ENCODE data around the gene TPM3. TPM values are rescaled to one million over a fixed set of nuclear protein-coding genes. Genes with fewer than 3 reads are reported as not detected.

TPM3 gene
- total and polyA plus RNA-seq, 2 of the 8 experiments (the other 6 are each of a cell fraction or from before 2014, with no cell fraction given): 278 to 572 TPM

- H2AK5ac ChIP-seq (ENCODE audit: low read depth, low read length): no peak overlapping the region
- H3K14ac ChIP-seq (ENCODE audit: insufficient read length): no peak overlapping the region
- peak overlapping the region; percentile 4 for H4K8ac ChIP-seq (ENCODE audit: extremely low read depth, insufficient read depth, low read length)
- H4K20me1 ChIP-seq (replicated peaks in 1 of 2; ENCODE audit: control insufficient read depth in 1 of 2, insufficient read depth in 2 of 2, low read length in 2 of 2): peaks cover 23 to 31% of the 10 kb centered on the region in 2 experiments
- H3K4me2 ChIP-seq (ENCODE audit: insufficient read depth in 1 of 2, low read depth in 2 of 2, low read length in 2 of 2): peak overlapping the region; percentile 83 to 90
- H2BK5ac ChIP-seq (ENCODE audit: low read depth, low read length): peak overlapping the region; percentile 76
- peak overlapping the region; percentile 88; the same call in 1 of the 2 replicates for H3K18ac ChIP-seq (ENCODE audit: extremely low read depth, low read length)
- H4K91ac ChIP-seq (replicated peaks; ENCODE audit: insufficient read length, low read length): peak overlapping the region; percentile 79
- H2BK120ac ChIP-seq (replicated peaks; ENCODE audit: low read depth, low read length): no peak overlapping the region
- ChIA-PET CTCF (ENCODE audit: partially characterized antibody) (interaction anchor here (0.6 to 1.7 kb wide), 4 partner anchors 31 to 120 kb away, joined by 3 to 5 read pairs (median 4); no protein-coding TSS in a partner anchor), POLR2A (ENCODE audit: partially characterized antibody) (interaction anchor here (0.7 to 11.3 kb wide), 19 partner anchors 10 to 261 kb away, joined by 3 to 107 read pairs (median 4); partner anchors contain the start of genes ATP8B2, HAX1, NUP210L and RPS27)
- H3K4ac ChIP-seq (replicated peaks; ENCODE audit: insufficient read length, low read depth, low read length): peak overlapping the region; percentile 57
- DNase-seq (ENCODE audit: low read depth in 1 of 2, low spot score in 2 of 2) (peak; percentile 27 to 68), FAIRE-seq (no peak)
- peaks cover 0 to 9% (median 3%) of the 10 kb centered on the region in 4 experiments; a peak in 4 of 8 replicates for H3K36me3 ChIP-seq (ENCODE audit: control insufficient read depth in 2 of 4, insufficient read depth in 4 of 4, low read length in 3 of 4)
- H2BK12ac ChIP-seq (ENCODE audit: low read depth, low read length): no peak overlapping the region
- H3K23me2 ChIP-seq (ENCODE audit: low read depth, low read length): peaks cover 7% of the 10 kb centered on the region; the same call in 1 of the 2 replicates
- peak overlapping the region; percentile 72 to 93 (median 86) for H3K9ac ChIP-seq (replicated peaks in 1 of 4; ENCODE audit: extremely low read depth in 1 of 4, low read depth in 3 of 4, low read length in 3 of 4)
- peaks cover 16 to 29% (median 23%) of the 10 kb centered on the region in 4 experiments; a peak in 6 of 7 replicates for H3K4me1 ChIP-seq (replicated peaks in 1 of 4; ENCODE audit: control insufficient read depth in 3 of 4, insufficient read depth in 4 of 4, low read length in 3 of 4)
- H3K9me3 ChIP-seq (ENCODE audit: insufficient read depth in 2 of 2, low read depth in 1 of 2, low read length in 1 of 2): no peaks in the 10 kb centered on the region
- H2BK20ac ChIP-seq (ENCODE audit: low read length): no peak overlapping the region
- H2AFZ ChIP-seq (ENCODE audit: low read length): no peak overlapping the region
- peaks cover 49 to 55% of the 10 kb centered on the region in 2 experiments for H3K79me2 ChIP-seq (ENCODE audit: control insufficient read depth in 1 of 2, insufficient read depth in 2 of 2, low read length in 2 of 2)
- 2% methylated on average over 27 of the region's 35 CpGs; no CpG with 5 or more reads in 1 of the 2 experiments for WGBS, 2 experiments (ENCODE audit: extremely low coverage in 1 of 2, insufficient coverage in 1 of 2, insufficient read length in 1 of 2, insufficient replicate concordance in 2 of 2, low coverage in 1 of 2, low lambda C conversion rate in 2 of 2, missing lambda C conversion rate in 1 of 2)
- no peak overlapping the region for H3K23ac ChIP-seq (ENCODE audit: insufficient read length)
- H3K27me3 ChIP-seq (replicated peaks in 1 of 4; ENCODE audit: control insufficient read depth in 3 of 4, extremely low read depth in 1 of 4, insufficient read depth in 3 of 4, low read length in 3 of 4): no peaks in the 10 kb centered on the region
- H4K5ac ChIP-seq (ENCODE audit: insufficient read length, low read depth, low read length): peak overlapping the region; percentile 38
- peaks cover 16% of the 10 kb centered on the region for H3K79me1 ChIP-seq (ENCODE audit: low read depth, low read length)
- H3K56ac ChIP-seq (replicated peaks; ENCODE audit: insufficient read length, low read depth, low read length): no peak overlapping the region
- peak overlapping the region; percentile 80 for H3K27ac ChIP-seq (ENCODE audit: low read depth, low read length)
- no peak overlapping the region for H2BK15ac ChIP-seq (ENCODE audit: low read length)
- H3K4me3 ChIP-seq (ENCODE audit: extremely low read depth in 1 of 4, insufficient read depth in 2 of 4, low read depth in 3 of 4, low read length in 4 of 4): peak overlapping the region; percentile 87 to 97 (median 96)
- TF ChIP-seq MAFK (IDR thresholded peaks at IDR 0.05; ENCODE audit: low read depth, low read length): no peak
- TF ChIP-seq KDM4A (IDR thresholded peaks at IDR 0.05; ENCODE audit: low read depth, low read length, severe bottlenecking): no peak
- no peak; the same call in 1 of the 2 replicates for TF ChIP-seq RBBP5 (IDR thresholded peaks at IDR 0.05; ENCODE audit: borderline replicate concordance, low read depth, low read length)
- TF ChIP-seq CHD2 (IDR thresholded peaks at IDR 0.05; ENCODE audit: low read length): no peak
- no peak; the same call in 1 of the 2 replicates for TF ChIP-seq PHF8 (conservative IDR thresholded peaks at IDR 0.05; ENCODE audit: low read depth, low read length)
- TF ChIP-seq EGR1 (IDR thresholded peaks at IDR 0.05; ENCODE audit: borderline replicate concordance, low read depth, low read length): no peak
- no peak for TF ChIP-seq SIX5 (IDR thresholded peaks at IDR 0.05; ENCODE audit: low read depth, low read length)
- TF ChIP-seq RFX5 (IDR thresholded peaks at IDR 0.05; ENCODE audit: borderline replicate concordance, low read depth, low read length): no peak
- no peak for TF ChIP-seq ZNF274 (IDR thresholded peaks at IDR 0.05; ENCODE audit: borderline replicate concordance, extremely low read depth, low read length)
- TF ChIP-seq SIN3A (conservative IDR thresholded peaks at IDR 0.05 in 1 of 2, IDR thresholded peaks at IDR 0.05 in 1 of 2; ENCODE audit: low read depth in 1 of 2, low read length in 2 of 2): 0 out of 4 replicates have a peak, but pooled peaks of 1 of the 2 experiments have one; percentile 81
- no peak for TF ChIP-seq GTF2F1 (IDR thresholded peaks at IDR 0.05; ENCODE audit: borderline replicate concordance, low read depth, low read length)
- peak in 1 of 2 experiments; percentile 55; a peak in 1 of 3 replicates for TF ChIP-seq POLR2A (IDR thresholded peaks at IDR 0.05; ENCODE audit: control extremely low read depth in 1 of 2, low read depth in 2 of 2, low read length in 2 of 2)
Measured at GRCh38 chr1:154182344-154183045, 9.4 kb downstream of the TPM3 start.
